ENCODE measurements around the gene GOLGA8J.
"Not testable (repeated sequence)": the region's sequence is repeated elsewhere in the genome, so short reads cannot be mapped to it uniquely, and the experiment has no call there.

Gene GOLGA8J

GRCh38 chr15:30134751-30135150 lies 52.0 kb downstream of the GOLGA8J start, which contains the start of gene GOLGA8T:
Gene GOLGA8T (plus strand): TSS chr15:30135051. CDS start chr15:30135149, 98 bp downstream.
- not testable (repeated sequence) for H3K4me3 ChIP-seq (ENCODE audit: low read depth, low read length)
